ENCODE data around the gene RAB14.

The RAB14 gene

DNA sequence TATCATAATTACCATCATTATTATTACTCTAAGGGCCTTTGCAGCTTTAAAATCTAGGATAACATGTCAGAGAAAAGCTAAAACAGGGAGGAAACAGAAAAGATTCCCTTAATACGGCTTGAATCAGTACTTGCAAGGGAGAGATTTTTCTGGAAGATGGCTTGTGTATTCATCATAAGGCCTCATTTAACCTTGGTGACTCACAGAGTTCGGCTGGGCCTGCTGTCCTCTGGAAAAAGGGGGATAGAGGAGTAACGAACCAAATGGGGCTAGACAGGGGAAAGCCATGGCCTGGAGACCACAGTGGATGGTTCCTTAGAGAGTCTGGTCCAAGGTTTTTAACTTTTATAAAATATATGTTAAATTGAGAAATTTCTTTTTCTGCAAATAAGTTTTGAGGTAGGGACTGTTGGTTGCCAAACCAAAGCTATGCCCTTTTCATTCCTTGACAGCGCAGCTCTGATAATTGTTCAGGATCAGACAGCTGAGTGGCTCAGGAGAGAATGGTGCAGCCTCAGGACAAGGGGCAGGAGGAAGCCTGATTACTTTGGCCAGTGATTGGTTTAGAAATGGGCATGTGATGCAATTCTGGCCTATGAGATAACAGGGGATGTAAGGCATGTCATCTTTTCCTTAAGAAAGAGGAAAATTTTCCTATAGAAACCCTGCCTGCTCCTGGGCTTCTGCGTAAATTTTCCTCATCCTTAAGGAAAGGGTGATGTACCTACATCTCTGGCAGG, 40.7 kb upstream of the RAB14 start:
- TF ChIP-seq EZH2phosphoT487 (IDR thresholded peaks at IDR 0.05; ENCODE audit: low read depth): no peak
- TF ChIP-seq, protein P1, sequence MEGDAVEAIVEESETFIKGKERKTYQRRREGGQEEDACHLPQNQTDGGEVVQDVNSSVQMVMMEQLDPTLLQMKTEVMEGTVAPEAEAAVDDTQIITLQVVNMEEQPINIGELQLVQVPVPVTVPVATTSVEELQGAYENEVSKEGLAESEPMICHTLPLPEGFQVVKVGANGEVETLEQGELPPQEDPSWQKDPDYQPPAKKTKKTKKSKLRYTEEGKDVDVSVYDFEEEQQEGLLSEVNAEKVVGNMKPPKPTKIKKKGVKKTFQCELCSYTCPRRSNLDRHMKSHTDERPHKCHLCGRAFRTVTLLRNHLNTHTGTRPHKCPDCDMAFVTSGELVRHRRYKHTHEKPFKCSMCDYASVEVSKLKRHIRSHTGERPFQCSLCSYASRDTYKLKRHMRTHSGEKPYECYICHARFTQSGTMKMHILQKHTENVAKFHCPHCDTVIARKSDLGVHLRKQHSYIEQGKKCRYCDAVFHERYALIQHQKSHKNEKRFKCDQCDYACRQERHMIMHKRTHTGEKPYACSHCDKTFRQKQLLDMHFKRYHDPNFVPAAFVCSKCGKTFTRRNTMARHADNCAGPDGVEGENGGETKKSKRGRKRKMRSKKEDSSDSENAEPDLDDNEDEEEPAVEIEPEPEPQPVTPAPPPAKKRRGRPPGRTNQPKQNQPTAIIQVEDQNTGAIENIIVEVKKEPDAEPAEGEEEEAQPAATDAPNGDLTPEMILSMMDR (IDR thresholded peaks at IDR 0.05; ENCODE audit: low read depth, low read length): no peak
- H3K79me2 ChIP-seq (ENCODE audit: low read length): no peaks in the 10 kb centered on the region
- H3K27me3 ChIP-seq (ENCODE audit: low read depth, low read length): no peaks in the 10 kb centered on the region
- no peak overlapping the region for H3K4me3 ChIP-seq (ENCODE audit: low read length)
- no peak overlapping the region for H3K4me2 ChIP-seq (ENCODE audit: low read length)
- H2AFZ ChIP-seq (ENCODE audit: low read depth, low read length): no peak overlapping the region
- H3K9me3 ChIP-seq (ENCODE audit: insufficient read depth, low read length): no peaks in the 10 kb centered on the region; the same call in 1 of the 2 replicates
- no peak overlapping the region for H3K27ac ChIP-seq (ENCODE audit: low read length)
- no peak overlapping the region for H3K9ac ChIP-seq (ENCODE audit: low read length)
- no peaks in the 10 kb centered on the region for H3K36me3 ChIP-seq (replicated peaks; ENCODE audit: low read depth, low read length)
- no peaks in the 10 kb centered on the region for H4K20me1 ChIP-seq (ENCODE audit: insufficient read depth, low read length)
- no peaks in the 10 kb centered on the region for H3K4me1 ChIP-seq (ENCODE audit: low read length)

DNA sequence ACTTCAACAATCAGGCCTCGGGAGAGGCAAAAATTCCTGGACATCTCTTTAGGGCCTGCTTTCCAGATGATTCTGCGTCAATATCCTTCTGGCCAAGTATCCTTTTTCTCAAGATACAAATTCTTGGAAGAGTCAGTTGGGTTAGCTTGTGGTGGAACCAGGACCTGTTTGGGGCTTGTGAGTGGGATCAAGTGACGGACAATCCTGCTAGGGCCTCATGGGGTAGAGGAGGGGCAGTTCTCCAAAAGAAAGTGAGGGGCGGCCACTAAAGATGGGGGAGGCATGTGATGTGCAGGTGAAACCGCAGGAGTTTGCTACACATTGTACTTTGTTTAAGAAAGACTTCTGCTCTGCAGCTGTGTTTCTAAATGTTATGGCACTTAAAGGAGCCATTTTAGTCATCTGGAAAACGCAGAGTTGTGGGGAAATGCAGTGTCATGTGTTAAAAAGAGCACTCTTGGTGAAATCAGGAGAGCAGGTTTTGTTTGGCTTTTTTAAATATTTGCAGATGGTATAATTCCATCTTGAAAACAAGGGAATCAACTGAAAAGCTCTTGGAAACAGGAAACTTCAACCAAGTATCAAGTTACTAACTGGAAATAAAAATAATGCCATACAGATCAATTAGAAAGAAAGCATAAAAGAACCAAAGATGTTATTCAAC, 38.9 kb upstream of the RAB14 start:
- H3K9me3 ChIP-seq (ENCODE audit: insufficient read depth, low read length): no peaks in the 10 kb centered on the region; the same call in 1 of the 2 replicates
- H4K20me1 ChIP-seq (ENCODE audit: insufficient read depth, low read length): no peaks in the 10 kb centered on the region
- no peaks in the 10 kb centered on the region for H3K36me3 ChIP-seq (replicated peaks; ENCODE audit: low read depth, low read length)
- no peak overlapping the region for H3K9ac ChIP-seq (ENCODE audit: low read length)
- no peak overlapping the region for H2AFZ ChIP-seq (ENCODE audit: low read depth, low read length)
- no peak overlapping the region for H3K4me3 ChIP-seq (ENCODE audit: low read length)
- no peaks in the 10 kb centered on the region for H3K27me3 ChIP-seq (ENCODE audit: low read depth, low read length)
- no peaks in the 10 kb centered on the region for H3K4me1 ChIP-seq (ENCODE audit: low read length)
- no peaks in the 10 kb centered on the region for H3K79me2 ChIP-seq (ENCODE audit: low read length)
- no peak overlapping the region for H3K4me2 ChIP-seq (ENCODE audit: low read length)
- no peak overlapping the region for H3K27ac ChIP-seq (ENCODE audit: low read length)
- TF ChIP-seq EZH2phosphoT487 (IDR thresholded peaks at IDR 0.05; ENCODE audit: low read depth): no peak
- TF ChIP-seq, protein P1 (IDR thresholded peaks at IDR 0.05; ENCODE audit: low read depth, low read length): no peak

DNA sequence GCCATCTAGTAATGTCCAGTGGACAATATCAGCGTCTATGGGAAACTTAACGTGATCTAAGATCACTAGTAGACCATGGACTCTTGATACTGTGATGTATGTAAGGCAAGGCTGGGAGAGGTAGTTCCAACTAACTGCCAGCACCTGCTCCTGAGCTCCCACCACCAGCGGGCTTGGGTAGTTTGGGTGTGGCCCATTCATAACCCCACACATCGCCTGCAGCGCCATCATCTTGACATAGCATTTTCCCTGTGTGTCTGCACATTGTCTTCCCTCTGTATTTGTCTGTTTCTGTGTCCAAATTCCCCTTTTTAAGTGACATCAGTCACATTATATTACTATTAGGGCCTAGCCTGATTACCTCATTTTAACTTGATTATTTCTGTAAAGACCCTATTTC, 38.2 kb upstream of the RAB14 start:
- H3K4me1 ChIP-seq (ENCODE audit: low read length): no peaks in the 10 kb centered on the region
- no peaks in the 10 kb centered on the region for H3K27me3 ChIP-seq (ENCODE audit: low read depth, low read length)
- no peaks in the 10 kb centered on the region for H3K79me2 ChIP-seq (ENCODE audit: low read length)
- H3K4me2 ChIP-seq (ENCODE audit: low read length): no peak overlapping the region
- H3K36me3 ChIP-seq (replicated peaks; ENCODE audit: low read depth, low read length): no peaks in the 10 kb centered on the region
- no peaks in the 10 kb centered on the region for H4K20me1 ChIP-seq (ENCODE audit: insufficient read depth, low read length)
- H3K27ac ChIP-seq (ENCODE audit: low read length): no peak overlapping the region
- no peaks in the 10 kb centered on the region; the same call in 1 of the 2 replicates for H3K9me3 ChIP-seq (ENCODE audit: insufficient read depth, low read length)
- no peak overlapping the region for H3K4me3 ChIP-seq (ENCODE audit: low read length)
- no peak overlapping the region for H2AFZ ChIP-seq (ENCODE audit: low read depth, low read length)
- no peak overlapping the region for H3K9ac ChIP-seq (ENCODE audit: low read length)
- TF ChIP-seq EZH2phosphoT487 (IDR thresholded peaks at IDR 0.05; ENCODE audit: low read depth): no peak
- TF ChIP-seq, protein P1 (IDR thresholded peaks at IDR 0.05; ENCODE audit: low read depth, low read length): no peak

DNA sequence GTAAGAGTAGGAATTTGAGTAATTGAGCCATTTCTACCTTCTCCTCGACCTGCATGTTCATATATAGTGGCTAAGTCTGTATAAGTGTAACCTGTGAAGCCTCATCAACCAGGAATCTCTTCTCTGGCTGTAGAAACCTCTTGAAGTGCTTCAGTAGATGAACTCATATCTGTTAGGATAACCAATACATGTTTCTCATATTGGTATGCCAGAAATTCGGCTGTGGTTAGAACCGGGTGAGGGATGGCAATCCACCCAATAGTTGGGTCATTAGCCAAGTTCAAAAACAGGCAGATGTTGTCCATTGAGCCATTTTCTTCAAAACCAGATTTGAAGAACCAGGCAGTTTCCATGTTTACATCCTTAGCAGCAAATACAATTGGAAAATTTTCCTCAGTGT, 37.4 kb upstream of the RAB14 start:
- H3K4me3 ChIP-seq (ENCODE audit: low read length): no peak overlapping the region
- H2AFZ ChIP-seq (ENCODE audit: low read depth, low read length): no peak overlapping the region
- H3K79me2 ChIP-seq (ENCODE audit: low read length): no peaks in the 10 kb centered on the region
- no peak overlapping the region for H3K4me2 ChIP-seq (ENCODE audit: low read length)
- no peaks in the 10 kb centered on the region for H3K27me3 ChIP-seq (ENCODE audit: low read depth, low read length)
- H4K20me1 ChIP-seq (ENCODE audit: insufficient read depth, low read length): no peaks in the 10 kb centered on the region
- H3K9me3 ChIP-seq (ENCODE audit: insufficient read depth, low read length): no peaks in the 10 kb centered on the region; the same call in 1 of the 2 replicates
- H3K27ac ChIP-seq (ENCODE audit: low read length): no peak overlapping the region
- no peak overlapping the region for H3K9ac ChIP-seq (ENCODE audit: low read length)
- TF ChIP-seq, protein P1 (IDR thresholded peaks at IDR 0.05; ENCODE audit: low read depth, low read length): no peak
- TF ChIP-seq EZH2phosphoT487 (IDR thresholded peaks at IDR 0.05; ENCODE audit: low read depth): no peak
- H3K4me1 ChIP-seq (ENCODE audit: low read length): no peaks in the 10 kb centered on the region
- H3K36me3 ChIP-seq (replicated peaks; ENCODE audit: low read depth, low read length): no peaks in the 10 kb centered on the region

Measured in OCI-LY3 (cell line).